ENCODE data around the gene POU4F1.
"Not testable (repeated sequence)": the region's sequence is repeated elsewhere in the genome, so short reads cannot be mapped to it uniquely, and the experiment has no call there.

POU4F1 gene, protein sequence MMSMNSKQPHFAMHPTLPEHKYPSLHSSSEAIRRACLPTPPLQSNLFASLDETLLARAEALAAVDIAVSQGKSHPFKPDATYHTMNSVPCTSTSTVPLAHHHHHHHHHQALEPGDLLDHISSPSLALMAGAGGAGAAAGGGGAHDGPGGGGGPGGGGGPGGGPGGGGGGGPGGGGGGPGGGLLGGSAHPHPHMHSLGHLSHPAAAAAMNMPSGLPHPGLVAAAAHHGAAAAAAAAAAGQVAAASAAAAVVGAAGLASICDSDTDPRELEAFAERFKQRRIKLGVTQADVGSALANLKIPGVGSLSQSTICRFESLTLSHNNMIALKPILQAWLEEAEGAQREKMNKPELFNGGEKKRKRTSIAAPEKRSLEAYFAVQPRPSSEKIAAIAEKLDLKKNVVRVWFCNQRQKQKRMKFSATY

DNA sequence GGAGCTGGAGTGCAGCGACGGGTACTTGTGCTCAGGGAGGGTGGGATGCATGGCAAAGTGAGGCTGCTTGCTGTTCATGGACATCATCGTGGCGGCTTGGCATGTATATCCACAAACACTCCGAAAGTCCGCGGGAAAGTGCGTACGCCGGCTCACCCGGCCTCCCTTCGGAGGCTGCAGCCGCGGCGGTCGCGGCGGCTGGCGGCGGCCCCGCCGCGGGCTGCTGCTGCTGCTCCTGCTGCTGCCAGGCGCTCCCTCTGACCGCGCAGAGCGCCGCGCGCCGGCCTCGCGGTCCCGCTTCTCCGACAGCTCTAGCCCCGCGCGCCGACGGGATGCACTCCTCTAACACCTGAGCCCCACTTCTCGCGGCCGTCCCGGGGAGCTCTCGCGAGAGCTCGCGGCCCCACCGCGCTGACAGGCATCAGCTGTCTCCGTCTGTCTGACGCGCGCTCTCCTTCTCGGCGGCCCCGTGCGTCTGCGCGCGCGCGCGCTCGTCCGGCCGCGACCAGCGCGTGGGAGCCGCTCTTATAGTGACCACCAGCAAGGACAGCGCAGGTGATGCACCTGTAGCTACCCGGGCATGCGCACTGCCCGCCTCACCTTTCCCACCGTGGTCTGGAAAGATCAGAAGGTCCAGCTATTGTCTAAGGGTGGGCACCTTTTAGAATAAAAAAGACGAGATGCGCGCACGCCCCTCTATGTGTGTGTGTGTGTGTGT is at the start of gene POU4F1:
Gene POU4F1 (minus strand): TSS at position 313 of the 718 bp plus-strand sequence. CDS start 226 bp downstream, at position 87.
- DNase-seq, result peak in 4 of 56 donors; percentile 2 to 39 (median 18)

DNA sequence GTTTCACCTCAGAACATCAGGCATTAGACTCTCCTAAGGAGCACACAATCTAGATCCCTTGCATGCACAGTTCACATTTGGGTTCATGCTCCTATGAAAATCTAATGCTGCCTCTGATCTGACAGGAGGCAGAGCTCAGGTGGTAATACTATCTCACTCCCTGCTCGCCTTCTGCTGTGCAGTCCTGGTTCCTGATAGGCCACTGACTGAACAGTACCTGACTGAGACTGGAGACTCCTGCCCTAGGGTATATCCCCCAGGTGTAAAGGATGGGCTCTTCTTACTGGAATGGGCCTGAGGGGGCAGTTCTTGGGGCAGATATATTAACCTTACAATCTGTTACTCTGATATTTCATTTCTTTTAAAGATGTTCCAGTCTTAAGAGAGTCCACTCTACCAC is 49.3 kb upstream of the POU4F1 start:
- DNase-seq, result no peak

DNA sequence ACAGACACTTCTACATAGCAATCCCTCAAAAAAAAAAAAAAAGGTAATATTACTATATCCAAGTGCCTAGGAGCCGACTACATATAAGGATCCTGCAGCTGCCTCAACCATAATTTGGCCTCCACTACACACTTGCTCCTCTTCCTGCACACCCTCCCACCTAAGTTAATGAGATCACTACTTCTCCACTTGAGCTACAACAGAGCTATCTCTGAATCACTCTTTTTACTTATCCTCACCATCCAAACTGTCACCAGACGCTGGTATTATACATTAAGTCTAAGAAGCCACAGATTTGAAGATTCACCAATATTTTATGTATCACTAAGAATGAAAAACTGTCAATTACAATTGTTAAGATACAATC is 47.3 kb upstream of the POU4F1 start:
- DNase-seq, result no peak

DNA sequence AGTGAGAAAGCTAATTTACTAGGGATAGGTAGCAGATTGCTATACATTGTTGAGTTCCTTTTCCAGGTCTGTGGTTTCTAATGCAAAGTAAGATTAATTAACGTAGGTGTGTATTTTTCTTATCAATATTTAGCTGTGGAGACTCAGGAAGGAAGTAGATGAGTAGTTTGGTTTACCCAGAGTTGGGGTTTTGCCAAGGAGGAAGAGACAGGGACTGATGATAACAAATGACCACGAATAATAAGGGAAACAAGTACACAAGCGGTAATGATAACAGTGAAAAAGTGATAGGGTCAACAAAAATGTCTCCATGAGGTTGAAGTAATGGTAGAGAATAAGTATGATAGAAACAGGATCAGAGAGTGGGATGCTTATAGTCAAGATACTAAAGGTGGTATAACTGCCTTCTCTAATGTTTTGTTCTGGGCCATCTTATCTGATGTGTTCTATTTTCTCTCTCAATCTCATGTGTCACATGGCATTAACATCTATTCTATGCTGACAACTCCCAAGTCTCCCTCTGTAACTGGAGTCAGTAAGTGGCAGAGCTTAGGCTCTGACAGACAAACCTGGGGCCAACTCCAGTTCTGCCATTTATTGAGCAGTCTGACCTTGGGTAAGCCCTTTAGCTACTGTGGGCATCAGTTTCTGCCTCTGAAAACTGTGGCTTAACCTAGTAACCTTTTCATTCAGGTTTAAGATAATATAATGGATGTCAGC is 46.8 kb upstream of the POU4F1 start:
- no peak for DNase-seq

DNA sequence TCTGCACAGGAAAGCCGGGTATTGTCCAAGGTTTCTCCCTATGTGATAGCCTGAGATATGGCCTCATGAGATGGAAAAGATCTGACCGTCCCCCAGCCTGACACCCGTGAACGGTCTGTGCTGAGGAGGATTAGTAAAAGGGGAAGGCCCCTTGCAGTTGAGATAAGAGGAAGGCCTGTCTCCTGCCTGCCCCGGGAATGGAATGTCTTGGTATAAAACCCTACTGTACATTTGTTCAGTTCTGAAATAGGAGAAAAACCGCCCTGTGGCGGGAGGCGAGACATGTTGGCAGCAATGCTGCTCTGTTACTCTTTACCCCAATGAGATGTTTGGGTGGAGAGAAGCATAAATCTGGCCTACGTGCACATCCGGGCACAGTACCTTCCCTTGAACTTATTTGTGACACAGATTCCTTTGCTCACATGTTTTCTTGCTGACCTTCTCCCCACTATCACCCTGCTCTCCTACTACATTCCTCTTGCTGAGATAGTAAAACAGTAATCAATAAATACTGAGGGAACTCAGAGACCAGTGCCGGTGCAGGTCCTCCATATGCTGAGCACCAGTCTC is 43.8 kb upstream of the POU4F1 start:
- not testable (repeated sequence) for DNase-seq

DNA sequence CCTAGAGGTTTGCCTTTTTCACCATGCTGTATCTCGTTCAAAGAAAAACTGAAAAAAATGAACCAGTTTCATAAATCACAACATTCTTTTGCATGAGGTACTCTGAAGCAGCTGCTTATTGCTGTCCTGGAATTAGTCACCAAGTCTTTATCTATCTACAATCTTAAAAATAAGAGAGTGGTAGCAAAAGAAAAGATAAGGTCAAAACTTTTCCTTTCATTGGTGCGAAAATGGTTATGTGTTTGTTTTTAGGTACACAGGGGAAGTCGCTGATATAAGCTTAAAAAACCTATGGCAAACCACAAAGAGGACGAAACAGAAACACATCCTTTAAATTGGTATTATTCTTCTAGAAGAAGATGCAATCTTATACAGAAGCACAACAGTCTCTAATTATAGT is 34.9 kb upstream of the POU4F1 start:
- no peak for DNase-seq

DNA sequence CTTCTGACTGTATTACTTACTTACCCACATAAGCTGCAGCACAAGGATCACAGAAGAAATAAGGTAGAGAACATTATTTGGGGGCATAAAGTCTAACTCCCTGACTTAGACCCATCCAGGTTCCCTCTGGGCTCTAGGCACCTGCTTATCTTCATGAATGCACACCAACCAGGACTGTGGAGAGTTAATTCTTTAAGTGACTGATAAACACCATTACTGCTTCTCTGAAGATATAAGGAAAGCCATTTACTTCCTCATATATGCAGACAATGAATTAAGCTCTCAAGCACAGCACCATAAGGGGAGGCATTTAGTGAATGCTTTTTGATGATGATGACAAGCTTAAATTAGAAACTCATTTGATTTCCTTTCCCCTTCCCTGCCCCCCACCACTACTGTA is 33.1 kb upstream of the POU4F1 start:
- DNase-seq, result no peak

DNA sequence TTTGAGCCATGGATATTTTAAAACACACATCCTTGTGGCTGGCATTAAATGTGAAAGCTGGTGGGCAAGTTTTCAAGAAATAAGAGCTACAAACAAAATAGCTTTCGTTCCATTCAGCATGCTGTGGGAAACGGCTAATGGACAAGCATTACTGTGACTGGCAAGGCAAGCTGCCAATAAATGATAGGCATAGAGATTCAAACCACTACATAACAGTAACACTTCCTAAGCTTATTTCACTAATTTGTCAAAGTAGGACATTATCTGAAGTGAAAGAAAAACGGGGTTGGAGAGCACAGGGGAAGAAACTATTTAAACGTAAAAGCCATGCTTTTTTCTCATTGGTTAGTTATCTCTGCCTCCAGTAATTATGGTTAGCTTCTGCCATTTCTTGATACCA is 29.6 kb upstream of the POU4F1 start:
- DNase-seq, result no peak

DNA sequence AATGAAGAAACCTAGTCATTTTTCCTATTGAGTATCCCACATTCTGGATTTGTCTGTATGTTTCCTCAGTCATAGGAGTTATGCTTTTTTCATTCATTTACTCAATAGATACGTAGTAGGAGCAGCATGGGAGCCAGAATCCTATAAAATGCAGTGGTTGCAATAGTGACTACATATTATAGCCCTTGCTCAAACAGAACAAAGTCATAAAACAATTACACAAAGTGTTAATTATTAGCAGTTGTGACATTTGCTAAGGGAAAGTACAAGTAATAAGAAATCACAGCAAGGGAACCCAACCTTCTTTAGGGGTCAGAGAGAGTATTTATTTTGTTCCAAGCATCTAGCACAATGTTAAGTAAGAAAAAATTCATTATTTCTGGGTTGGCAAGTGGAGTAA is 27.7 kb upstream of the POU4F1 start:
- no peak for DNase-seq

DNA sequence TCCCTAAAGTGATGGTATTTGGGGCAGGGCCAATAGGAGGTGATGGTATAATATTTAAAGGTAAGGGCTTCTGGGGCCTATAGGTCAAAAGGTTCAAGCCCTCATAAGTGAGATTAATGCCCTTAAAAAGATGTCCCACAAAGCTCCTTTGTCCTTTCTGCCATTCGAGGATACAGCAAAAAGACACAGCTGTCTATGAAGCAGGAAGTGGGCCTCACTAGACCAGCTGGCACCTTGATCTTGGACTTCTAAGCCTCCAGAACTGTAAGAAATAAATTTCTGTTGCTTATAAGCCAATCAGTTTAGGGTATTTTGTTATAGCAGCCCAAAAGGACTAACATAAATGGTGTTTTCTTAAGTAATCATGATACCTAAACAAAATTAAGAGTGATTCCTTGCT is 27.2 kb upstream of the POU4F1 start:
- no peak for DNase-seq

DNA sequence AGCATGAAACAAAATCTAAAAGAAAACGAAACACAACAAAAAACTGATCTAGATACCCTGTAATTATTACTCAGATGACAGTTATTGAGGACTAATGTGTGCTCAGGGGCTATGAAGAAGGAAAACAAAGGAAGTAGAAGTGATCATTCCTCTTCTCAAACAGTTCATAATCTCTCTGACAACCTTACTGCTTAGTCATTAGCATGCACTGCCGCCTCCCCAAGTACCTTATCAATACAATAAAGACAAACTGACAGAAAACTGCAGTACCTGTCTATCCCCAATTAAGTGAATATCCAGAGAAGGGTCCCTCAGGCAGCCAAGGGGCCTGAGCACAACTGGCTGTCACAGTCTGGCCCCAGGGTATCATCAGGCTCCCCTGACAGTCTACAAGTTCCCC is 22.0 kb upstream of the POU4F1 start:
- DNase-seq, result no peak

DNA sequence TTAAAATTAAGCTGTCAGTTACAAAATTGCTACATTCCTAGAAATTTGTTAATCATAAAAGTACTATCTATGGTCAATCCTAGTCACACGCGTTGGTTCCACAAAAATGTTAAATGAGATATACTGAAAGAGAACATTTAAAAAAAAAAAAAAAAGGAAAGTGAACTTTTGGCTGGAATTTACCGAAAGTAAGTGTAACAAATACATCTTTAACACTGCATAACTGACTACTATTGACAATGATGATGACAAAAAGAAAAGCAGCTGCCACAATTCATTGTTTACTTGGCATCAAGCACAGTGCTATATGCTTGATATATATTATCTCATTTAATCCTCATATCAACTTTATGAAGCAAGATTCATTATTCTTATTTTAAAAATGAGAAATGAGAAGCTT is 19.8 kb upstream of the POU4F1 start:
- no peak for DNase-seq

DNA sequence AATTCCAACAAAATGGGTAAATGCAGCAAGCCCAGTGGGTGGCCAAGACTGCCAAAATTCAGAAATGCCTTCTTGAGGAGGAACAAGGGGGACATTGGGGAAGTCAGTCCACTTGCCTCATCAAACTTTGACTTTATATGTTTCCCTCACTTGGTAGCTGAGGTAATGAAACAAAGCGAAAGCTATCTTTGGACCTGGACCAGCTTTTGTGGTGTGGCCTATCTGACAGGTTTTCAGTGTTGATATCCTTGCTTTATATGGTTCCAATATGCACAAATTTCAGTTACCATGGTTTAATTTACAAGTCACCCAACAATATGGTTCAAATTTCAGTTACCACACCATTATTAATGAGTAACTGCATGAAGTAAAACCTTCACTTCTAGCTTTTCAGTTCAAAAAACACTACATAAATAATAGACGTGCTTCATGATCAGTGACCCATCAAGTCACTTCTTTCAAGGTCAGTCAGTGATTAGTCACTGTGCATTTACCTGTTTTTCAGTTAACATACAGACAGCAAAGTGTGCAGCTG is 17.7 kb upstream of the POU4F1 start:
- DNase-seq, result no peak

DNA sequence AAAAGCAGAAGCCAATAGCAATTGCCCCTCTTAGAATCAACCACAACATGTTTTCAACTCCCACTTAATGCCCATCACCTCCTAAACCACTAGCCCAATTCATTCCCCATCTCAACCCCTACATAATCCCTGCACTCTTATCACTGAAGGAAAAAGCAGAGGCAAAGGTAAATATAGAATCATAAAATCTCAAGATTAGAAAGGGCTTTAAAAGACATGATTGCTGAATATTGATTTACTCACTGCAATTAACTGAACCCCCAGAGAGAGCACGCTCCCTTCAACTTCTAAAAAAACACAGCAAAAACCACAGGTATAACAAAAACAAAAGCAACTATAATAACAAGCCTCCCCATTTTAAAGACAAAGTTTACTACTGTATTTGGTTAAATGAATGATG is 15.1 kb upstream of the POU4F1 start:
- no peak for DNase-seq

DNA sequence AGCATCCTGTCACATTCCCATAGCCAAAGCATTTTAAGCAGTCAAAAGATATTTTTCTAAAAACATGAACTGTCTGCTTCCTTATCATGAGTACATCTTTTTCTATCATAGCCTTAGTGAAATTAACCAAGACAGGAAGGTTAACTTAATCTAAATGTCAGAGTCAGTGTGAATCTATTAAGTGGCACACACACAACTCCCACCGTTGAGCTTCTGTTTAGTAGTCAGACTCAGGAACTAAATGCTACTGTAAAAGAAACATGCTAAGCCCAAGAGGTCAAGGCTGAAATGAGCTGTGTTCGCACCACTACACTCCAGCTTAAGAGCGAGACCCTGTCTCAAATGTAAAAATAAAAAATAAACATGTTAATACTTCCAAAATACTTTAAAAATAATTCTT is 7.7 kb upstream of the POU4F1 start:
- DNase-seq, result no peak

DNA sequence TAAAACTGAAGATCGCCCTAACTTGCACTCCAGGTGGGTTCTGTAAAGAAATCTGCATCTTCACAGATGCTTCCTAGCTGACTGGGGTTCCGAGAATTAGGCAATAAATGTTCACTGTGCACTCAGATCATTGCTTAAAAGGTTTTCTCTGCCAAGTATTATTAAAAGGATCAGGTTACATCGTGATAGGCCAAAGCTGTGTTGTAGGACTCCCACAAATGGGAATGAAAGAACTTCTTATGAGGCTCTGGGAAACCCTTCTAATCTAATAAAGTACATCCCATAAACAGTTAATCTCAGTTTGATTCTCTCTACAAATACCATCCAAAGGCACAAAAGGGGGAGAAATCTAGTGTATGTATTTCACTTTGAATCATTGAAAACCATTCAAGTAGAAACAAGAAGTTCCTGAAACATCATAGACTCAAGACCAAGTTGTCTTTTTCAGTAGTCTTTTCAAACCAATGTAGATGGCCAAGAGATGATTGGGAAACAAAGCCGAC is 7.1 kb upstream of the POU4F1 start:
- no peak for DNase-seq

DNA sequence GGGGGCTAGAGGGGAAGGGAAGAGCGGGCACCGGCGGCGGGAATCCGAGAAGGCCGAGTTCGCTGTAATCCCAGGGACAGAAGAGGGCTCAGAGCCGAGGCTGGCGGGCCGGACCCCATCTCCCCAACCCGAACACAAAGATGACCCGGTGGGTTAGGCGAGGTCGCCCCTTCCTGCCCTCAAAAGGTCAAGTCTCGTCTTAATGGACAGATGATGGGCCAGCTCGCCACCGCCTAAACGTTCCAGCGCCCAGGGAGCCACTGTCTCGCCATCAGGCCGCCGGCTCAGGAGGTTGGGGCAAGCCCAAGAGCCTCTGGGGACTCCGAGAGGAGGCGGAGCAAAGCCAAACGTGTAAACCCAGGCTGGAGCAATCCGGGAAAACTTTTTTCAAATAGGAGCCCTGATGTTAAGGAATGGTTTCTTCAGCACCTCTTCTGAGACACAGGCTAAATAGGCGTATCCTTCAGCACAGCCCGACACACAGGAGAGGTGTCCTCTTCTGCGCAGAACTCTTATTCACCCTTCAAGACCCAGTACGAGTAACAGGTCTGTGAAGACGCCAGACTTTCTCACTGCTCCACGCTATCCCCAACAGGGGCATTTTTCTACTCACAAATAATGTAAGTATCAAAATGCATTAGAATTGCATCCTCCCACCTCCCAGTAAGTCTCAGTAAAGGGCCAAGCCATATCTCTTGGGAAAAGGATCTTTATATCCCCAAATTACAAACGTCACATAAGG is 6.3 kb upstream of the POU4F1 start:
- no peak for DNase-seq

DNA sequence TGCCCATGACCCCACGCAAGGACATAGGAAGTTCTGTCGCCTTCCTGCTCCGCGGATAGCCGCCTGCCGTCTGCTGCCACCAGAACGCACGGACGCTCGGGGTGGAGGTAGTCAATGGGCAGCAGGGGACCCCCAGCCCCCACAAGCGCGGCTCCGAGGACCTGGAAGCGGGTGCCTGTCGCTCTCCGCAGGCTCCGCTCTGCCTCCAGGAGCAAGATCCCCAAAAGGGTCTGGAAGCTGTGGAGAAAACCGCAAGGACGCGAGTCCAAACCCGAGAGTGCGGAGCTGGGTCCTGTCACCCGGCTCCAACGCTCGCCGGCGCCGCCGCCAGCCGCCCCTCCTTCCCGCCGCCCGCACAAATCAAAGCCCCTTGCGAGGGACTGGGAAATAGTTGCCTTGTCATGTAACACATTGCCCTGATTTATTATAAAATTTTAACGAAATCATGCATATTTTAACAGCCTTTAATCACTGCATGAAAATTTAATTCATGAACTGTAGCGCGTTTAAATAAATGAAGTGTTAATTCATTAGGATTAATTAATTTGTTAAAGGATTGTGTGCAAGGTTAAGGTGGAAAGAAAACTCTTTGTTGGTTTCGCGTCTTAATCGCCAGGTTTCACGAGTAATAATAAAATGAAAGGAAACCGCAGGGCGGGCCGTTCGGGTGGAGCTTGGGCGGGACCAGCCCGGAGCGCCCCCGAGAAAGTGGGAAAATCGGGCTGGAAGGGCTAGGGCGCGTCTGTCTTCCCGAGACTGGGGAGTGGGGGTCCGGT is 5.5 kb upstream of the POU4F1 start:
- DNase-seq, result no peak

DNA sequence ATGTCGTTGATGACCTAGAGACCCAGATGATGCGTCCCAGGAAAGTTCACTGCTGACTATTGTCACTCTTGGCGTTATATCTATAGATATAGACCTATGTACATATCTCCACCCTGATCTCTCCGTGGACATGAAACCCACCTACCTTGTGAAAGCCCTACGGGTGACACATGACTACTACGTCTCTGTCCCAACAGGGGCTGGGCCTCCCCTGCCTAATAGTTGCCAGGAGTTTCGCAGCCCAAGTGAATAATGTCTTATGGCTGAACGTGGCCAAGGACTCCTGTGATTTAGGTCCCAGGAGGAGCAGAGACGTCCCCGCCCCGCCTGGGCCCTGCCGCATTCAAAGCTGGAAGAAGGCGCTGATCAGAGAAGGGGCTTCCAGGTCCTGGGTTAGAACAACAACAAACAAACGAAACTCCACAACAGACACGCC is 4.9 kb upstream of the POU4F1 start:
- DNase-seq, result no peak
